Measurements from ENCODE around the gene VAV3. TPM values are rescaled to one million over a fixed set of nuclear protein-coding genes. Genes with fewer than 3 reads are reported as not detected.

VAV3 gene
- polyA plus RNA-seq, 1 of the 3 experiments (the other 2 are of a cell fraction), result not detected

DNA sequence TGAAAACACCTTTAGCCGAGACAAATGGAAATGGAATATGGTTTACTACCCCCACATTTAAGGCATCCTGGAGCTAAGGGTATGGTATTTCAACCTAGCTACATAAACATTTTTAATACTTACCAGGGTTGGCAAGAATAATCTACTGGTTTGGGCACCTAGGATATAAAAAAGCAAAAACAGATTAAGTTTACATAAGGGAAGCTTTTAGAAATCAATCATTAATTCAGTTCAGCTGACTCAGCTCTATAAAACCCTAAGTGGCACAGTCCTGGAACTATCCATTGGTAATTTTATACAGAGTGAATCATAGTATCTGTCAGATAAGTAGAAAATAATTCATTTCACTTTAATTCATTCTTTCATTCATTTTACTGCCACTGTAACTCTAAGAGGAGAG, 355.2 kb downstream of the VAV3 start:
- no peak for TF ChIP-seq TEAD4 (IDR thresholded peaks at IDR 0.05; ENCODE audit: borderline replicate concordance, insufficient read depth)
- no peak for TF ChIP-seq JUND (IDR thresholded peaks at IDR 0.05)
- no peak for TF ChIP-seq GABPA (IDR thresholded peaks at IDR 0.05; ENCODE audit: low read depth)
- TF ChIP-seq FOXJ3 (CRISPR knock-in tag; IDR thresholded peaks at IDR 0.05), result no peak
- no peak for TF ChIP-seq GATA2 (CRISPR knock-in tag; IDR thresholded peaks at IDR 0.05)
- TF ChIP-seq RCOR1 (IDR thresholded peaks at IDR 0.05; ENCODE audit: low read length), result no peak
- no peak for TF ChIP-seq MEF2A (IDR thresholded peaks at IDR 0.05; ENCODE audit: borderline replicate concordance, low read depth)
- no peak for TF ChIP-seq ELF1 (IDR thresholded peaks at IDR 0.05)
- TF ChIP-seq EP300 (IDR thresholded peaks at IDR 0.05; ENCODE audit: borderline replicate concordance in 1 of 2, low read depth in 1 of 2, low read length in 1 of 2), result no peak
- TF ChIP-seq FOXM1 (IDR thresholded peaks at IDR 0.05; ENCODE audit: low read depth), result no peak
- no peak for TF ChIP-seq NRF1 (IDR thresholded peaks at IDR 0.05; ENCODE audit: low read depth, low read length)
- no peak for TF ChIP-seq TAF1 (IDR thresholded peaks at IDR 0.05; ENCODE audit: borderline replicate concordance, low read depth, low read length)
- TF ChIP-seq, protein P1, sequence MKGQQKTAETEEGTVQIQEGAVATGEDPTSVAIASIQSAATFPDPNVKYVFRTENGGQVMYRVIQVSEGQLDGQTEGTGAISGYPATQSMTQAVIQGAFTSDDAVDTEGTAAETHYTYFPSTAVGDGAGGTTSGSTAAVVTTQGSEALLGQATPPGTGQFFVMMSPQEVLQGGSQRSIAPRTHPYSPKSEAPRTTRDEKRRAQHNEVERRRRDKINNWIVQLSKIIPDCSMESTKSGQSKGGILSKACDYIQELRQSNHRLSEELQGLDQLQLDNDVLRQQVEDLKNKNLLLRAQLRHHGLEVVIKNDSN (IDR thresholded peaks at IDR 0.05; ENCODE audit: borderline replicate concordance, low read depth), result no peak
- TF ChIP-seq, protein P2, sequence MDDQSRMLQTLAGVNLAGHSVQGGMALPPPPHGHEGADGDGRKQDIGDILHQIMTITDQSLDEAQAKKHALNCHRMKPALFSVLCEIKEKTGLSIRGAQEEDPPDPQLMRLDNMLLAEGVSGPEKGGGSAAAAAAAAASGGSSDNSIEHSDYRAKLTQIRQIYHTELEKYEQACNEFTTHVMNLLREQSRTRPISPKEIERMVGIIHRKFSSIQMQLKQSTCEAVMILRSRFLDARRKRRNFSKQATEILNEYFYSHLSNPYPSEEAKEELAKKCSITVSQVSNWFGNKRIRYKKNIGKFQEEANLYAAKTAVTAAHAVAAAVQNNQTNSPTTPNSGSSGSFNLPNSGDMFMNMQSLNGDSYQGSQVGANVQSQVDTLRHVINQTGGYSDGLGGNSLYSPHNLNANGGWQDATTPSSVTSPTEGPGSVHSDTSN (IDR thresholded peaks at IDR 0.05), result no peak
- TF ChIP-seq RXRA (IDR thresholded peaks at IDR 0.05; ENCODE audit: borderline replicate concordance, low read depth), result no peak
- TF ChIP-seq, protein P3, sequence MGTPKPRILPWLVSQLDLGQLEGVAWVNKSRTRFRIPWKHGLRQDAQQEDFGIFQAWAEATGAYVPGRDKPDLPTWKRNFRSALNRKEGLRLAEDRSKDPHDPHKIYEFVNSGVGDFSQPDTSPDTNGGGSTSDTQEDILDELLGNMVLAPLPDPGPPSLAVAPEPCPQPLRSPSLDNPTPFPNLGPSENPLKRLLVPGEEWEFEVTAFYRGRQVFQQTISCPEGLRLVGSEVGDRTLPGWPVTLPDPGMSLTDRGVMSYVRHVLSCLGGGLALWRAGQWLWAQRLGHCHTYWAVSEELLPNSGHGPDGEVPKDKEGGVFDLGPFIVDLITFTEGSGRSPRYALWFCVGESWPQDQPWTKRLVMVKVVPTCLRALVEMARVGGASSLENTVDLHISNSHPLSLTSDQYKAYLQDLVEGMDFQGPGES (IDR thresholded peaks at IDR 0.05; ENCODE audit: low read depth, low read length), result no peak
- no peak overlapping the region for H3K9ac ChIP-seq
- H3K4me1 ChIP-seq (ENCODE audit: control insufficient read depth in 1 of 2, insufficient read depth in 2 of 2, low read depth in 1 of 2, low read length in 1 of 2), result no peaks in the 10 kb centered on the region
- H3K9me3 ChIP-seq, result no peaks in the 10 kb centered on the region
- no peaks in the 10 kb centered on the region for H3F3A ChIP-seq (replicated peaks; ENCODE audit: insufficient read depth)
- ChIA-PET POLR2A (no interaction called here), CTCF (interaction anchor here (0.6 kb wide), 1 partner anchor 31 kb away, joined by 4 read pairs; no protein-coding TSS in a partner anchor)
- no peaks in the 10 kb centered on the region for H4K20me1 ChIP-seq (ENCODE audit: insufficient read depth)
- H3K79me2 ChIP-seq (ENCODE audit: insufficient read depth), result no peaks in the 10 kb centered on the region
- H3K4me3 ChIP-seq (ENCODE audit: low read depth in 2 of 2, low read length in 1 of 2), result no peak overlapping the region
- no peak overlapping the region for H3K4me2 ChIP-seq
- H3K9me2 ChIP-seq, result 0 out of 2 replicates have a peak, but pooled peaks cover 2% of the 10 kb centered on the region
- H3K27ac ChIP-seq (ENCODE audit: low read depth in 2 of 2, low read length in 1 of 2), result no peak overlapping the region
- DNase-seq, result no peak
- no peak overlapping the region for H2AFZ ChIP-seq (ENCODE audit: low read depth)
- 70% methylated on average over 1 of the region's 1 CpG for WGBS (ENCODE audit: low lambda C conversion rate)
- H3K36me3 ChIP-seq (replicated peaks in 1 of 2; ENCODE audit: control insufficient read depth in 1 of 2, insufficient read depth in 2 of 2, low read length in 1 of 2), result no peaks in the 10 kb centered on the region
- no peaks in the 10 kb centered on the region for H3K27me3 ChIP-seq (ENCODE audit: insufficient read depth)

DNA sequence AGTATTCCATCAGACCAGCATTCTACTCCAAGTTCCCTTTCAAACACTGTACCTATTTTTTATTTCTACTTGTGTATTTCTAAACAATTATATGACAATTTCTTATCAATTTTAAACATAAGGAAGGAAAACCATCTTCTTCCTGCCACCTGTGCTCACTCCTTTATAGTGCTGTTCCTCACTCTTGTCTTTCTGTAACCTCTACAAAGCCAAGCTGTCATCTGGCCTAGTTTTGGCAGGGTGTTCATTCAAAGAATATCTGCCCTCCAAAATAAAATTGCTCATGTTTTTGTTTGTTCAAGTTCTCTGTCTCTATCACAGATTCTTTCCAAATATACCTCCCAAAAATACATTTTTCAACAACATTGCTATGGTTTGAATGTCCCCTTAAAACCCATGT, 360.2 kb downstream of the VAV3 start:
- no peaks in the 10 kb centered on the region for H3K9me2 ChIP-seq
- POLR2A ChIA-PET, result no interaction called here
- no peaks in the 10 kb centered on the region for H3K4me1 ChIP-seq (ENCODE audit: control insufficient read depth in 1 of 2, insufficient read depth in 2 of 2, low read depth in 1 of 2, low read length in 1 of 2)
- H4K20me1 ChIP-seq (ENCODE audit: insufficient read depth), result no peaks in the 10 kb centered on the region
- H3K79me2 ChIP-seq (ENCODE audit: insufficient read depth), result no peaks in the 10 kb centered on the region
- H3K27me3 ChIP-seq (ENCODE audit: insufficient read depth), result no peaks in the 10 kb centered on the region
- H3K27ac ChIP-seq (ENCODE audit: low read depth in 2 of 2, low read length in 1 of 2), result no peak overlapping the region
- CTCF ChIA-PET, result no interaction called here
- no peaks in the 10 kb centered on the region for H3K36me3 ChIP-seq (replicated peaks in 1 of 2; ENCODE audit: control insufficient read depth in 1 of 2, insufficient read depth in 2 of 2, low read length in 1 of 2)
- H3K9ac ChIP-seq, result no peak overlapping the region
- no peak overlapping the region for H3K4me3 ChIP-seq (ENCODE audit: low read depth in 2 of 2, low read length in 1 of 2)
- H3K4me2 ChIP-seq, result no peak overlapping the region
- no peaks in the 10 kb centered on the region for H3K9me3 ChIP-seq
- no peaks in the 10 kb centered on the region for H3F3A ChIP-seq (replicated peaks; ENCODE audit: insufficient read depth)
- no peak overlapping the region for H2AFZ ChIP-seq (ENCODE audit: low read depth)
- DNase-seq, result no peak
- TF ChIP-seq, protein P3 (IDR thresholded peaks at IDR 0.05; ENCODE audit: low read depth, low read length), result no peak
- TF ChIP-seq, protein P4, sequence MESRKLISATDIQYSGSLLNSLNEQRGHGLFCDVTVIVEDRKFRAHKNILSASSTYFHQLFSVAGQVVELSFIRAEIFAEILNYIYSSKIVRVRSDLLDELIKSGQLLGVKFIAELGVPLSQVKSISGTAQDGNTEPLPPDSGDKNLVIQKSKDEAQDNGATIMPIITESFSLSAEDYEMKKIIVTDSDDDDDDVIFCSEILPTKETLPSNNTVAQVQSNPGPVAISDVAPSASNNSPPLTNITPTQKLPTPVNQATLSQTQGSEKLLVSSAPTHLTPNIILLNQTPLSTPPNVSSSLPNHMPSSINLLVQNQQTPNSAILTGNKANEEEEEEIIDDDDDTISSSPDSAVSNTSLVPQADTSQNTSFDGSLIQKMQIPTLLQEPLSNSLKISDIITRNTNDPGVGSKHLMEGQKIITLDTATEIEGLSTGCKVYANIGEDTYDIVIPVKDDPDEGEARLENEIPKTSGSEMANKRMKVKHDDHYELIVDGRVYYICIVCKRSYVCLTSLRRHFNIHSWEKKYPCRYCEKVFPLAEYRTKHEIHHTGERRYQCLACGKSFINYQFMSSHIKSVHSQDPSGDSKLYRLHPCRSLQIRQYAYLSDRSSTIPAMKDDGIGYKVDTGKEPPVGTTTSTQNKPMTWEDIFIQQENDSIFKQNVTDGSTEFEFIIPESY (IDR thresholded peaks at IDR 0.05; ENCODE audit: borderline replicate concordance, low read depth), result no peak
- TF ChIP-seq ELF1 (IDR thresholded peaks at IDR 0.05) (no peak), GATA2 (CRISPR knock-in tag; IDR thresholded peaks at IDR 0.05) (no peak), RCOR1 (IDR thresholded peaks at IDR 0.05; ENCODE audit: low read length) (no peak), TEAD4 (IDR thresholded peaks at IDR 0.05; ENCODE audit: borderline replicate concordance, insufficient read depth) (no peak), MEF2A (IDR thresholded peaks at IDR 0.05; ENCODE audit: borderline replicate concordance, low read depth) (no peak)
- TF ChIP-seq, protein P5, sequence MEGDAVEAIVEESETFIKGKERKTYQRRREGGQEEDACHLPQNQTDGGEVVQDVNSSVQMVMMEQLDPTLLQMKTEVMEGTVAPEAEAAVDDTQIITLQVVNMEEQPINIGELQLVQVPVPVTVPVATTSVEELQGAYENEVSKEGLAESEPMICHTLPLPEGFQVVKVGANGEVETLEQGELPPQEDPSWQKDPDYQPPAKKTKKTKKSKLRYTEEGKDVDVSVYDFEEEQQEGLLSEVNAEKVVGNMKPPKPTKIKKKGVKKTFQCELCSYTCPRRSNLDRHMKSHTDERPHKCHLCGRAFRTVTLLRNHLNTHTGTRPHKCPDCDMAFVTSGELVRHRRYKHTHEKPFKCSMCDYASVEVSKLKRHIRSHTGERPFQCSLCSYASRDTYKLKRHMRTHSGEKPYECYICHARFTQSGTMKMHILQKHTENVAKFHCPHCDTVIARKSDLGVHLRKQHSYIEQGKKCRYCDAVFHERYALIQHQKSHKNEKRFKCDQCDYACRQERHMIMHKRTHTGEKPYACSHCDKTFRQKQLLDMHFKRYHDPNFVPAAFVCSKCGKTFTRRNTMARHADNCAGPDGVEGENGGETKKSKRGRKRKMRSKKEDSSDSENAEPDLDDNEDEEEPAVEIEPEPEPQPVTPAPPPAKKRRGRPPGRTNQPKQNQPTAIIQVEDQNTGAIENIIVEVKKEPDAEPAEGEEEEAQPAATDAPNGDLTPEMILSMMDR (IDR thresholded peaks at IDR 0.05), result no peak
